Right lobe of liver (tissue), 6 donors: ENCODE measurements around the gene NOS3. TPM values are rescaled to one million over a fixed set of nuclear protein-coding genes. Genes with fewer than 3 reads are reported as not detected.

Experiments
- ATAC-seq, 4 donors: fragments of 200-7000 bp; cut with Tn5 transposase; one replicate each; pipeline ENCODE4 v1.9.1; 2020; ENCODE audit warnings: mild to moderate bottlenecking in 4 of 4, moderate library complexity in 4 of 4
- DNase-seq, 3 donors: peaks; one replicate each; pipeline ENCODE4 v3.0.0-alpha.2; 2020
- H3K27ac ChIP-seq, 3 donors: fragments of 200-600 bp; one replicate each; pipeline ENCODE4 v1.8.0; 2022
- H3K27me3 ChIP-seq, 2 donors: fragments of 200-600 bp; one replicate each; pipeline ENCODE4 v1.8.0; 2022
- H3K36me3 ChIP-seq, 4 donors: fragments of 200-600 bp; sonication (generic) in 1 of 4; one replicate each; pipeline versions ENCODE4 v1.5.1 to v1.8.0; 2017 to 2022; ENCODE audit warnings: control low read depth in 1 of 4
- H3K4me1 ChIP-seq, 4 donors: fragments of 200-600 bp; sonication (generic) in 1 of 4; one replicate each; pipeline versions ENCODE4 v1.5.1 to v1.8.0; 2017 to 2022; ENCODE audit warnings: control low read depth in 1 of 4
- H3K4me3 ChIP-seq, 3 donors: fragments of 200-600 bp; one replicate each; pipeline ENCODE4 v1.8.0; 2022
- H3K9me3 ChIP-seq, 4 donors: fragments of 200-600 bp; sonication (generic) in 1 of 4; one replicate each; pipeline versions ENCODE4 v1.5.1 to v1.8.0; 2017 to 2022; ENCODE audit warnings: control low read depth in 1 of 4
- CTCF ChIP-seq, 4 donors: fragments of 200-600 bp in 3 of 4; fragments of 450-650 bp in 1 of 4; IDR thresholded peaks; one replicate each; pipeline versions ENCODE4 v1.5.1 to v1.8.0; 2016 to 2022; ENCODE audit warnings: antibody characterized with exemption in 4 of 4, mild to moderate bottlenecking in 2 of 4
- POLR2A ChIP-seq: fragments of 450-650 bp; IDR thresholded peaks from one replicate; pipeline ENCODE4 v1.6.1; 2017; ENCODE audit warnings: antibody characterized with exemption, mild to moderate bottlenecking
- WGBS: methylation state at CpG from one replicate; pipeline ENCODE4 v1.1.6; 2018; ENCODE audit warnings: low coverage, low lambda C conversion rate; ENCODE audit not compliant: insufficient coverage; ENCODE audit errors: missing lambda C conversion rate; 5-methylcytosine and 5-hydroxymethylcytosine counted together
- intact Hi-C, 2 donors: fragments of 100-400 bp; cut with DNase I; formaldehyde crosslinking; loops; one replicate each; pipeline versions ENCODE4 v1.11.2 to v1.14.1; 2022
- total RNA-seq, 6 experiments: library from RNA; depleted of rRNA in 2 of 6; stranded (reverse); fragments of >200 nt in 2 of 6; fragmentation: NEBNext Ultra II Directional in 3 of 6; extraction: Animal tissue kit (Norgen Biotek cat#: 25700) in 3 of 6; gene quantifications; one replicate each; pipeline versions ENCODE4 v1.1.0 to v1.2.4, GENCODE V29; 2016 to 2023
- donor health status: DM: no; HTN: yes; CAD: no.
- donor health status: DM: no; HTN: no; CAD: no.
- donor health status: DM: no; HTN: no; CAD: no.
- donor health status: DM: no; HTN: yes; CAD: no.
- donor health status: DM: no; HTN: yes; CAD: no.

Gene NOS3
- total RNA-seq, 6 experiments from 2014 or later = 2.4 to 9.2 (median 5.0) TPM

- no peak for ATAC-seq
- peak in 1 of 3 donors; percentile 47 for DNase-seq
- Histone ChIP-seq H3K4me1 (no peaks in the 10 kb centered on the region), H3K27ac (no peak overlapping the region), H3K27me3 (no peaks in the 10 kb centered on the region), H3K36me3 (no peaks in the 10 kb centered on the region), H3K4me3 (no peak overlapping the region), H3K9me3 (no peaks in the 10 kb centered on the region)
- intact Hi-C loops = no loop called here
- no peak for TF ChIP-seq CTCF (IDR thresholded peaks at IDR 0.05)
- no peak for TF ChIP-seq POLR2A
- WGBS = no CpG with 5 or more reads among the region's 28 CpGs
Measured at GRCh38 chr7:150951521-150951920, 39.3 kb upstream of the NOS3 start.

- Histone ChIP-seq H3K27me3 (no peaks in the 10 kb centered on the region), H3K36me3 (no peaks in the 10 kb centered on the region), H3K4me1 (no peaks in the 10 kb centered on the region), H3K27ac (no peak overlapping the region), H3K4me3 (no peak overlapping the region), H3K9me3 (no peaks in the 10 kb centered on the region)
- intact Hi-C loops = no loop called here
- TF ChIP-seq CTCF (IDR thresholded peaks at IDR 0.05) = no peak
- TF ChIP-seq POLR2A = no peak
- DNase-seq = peak in 1 of 3 donors; percentile 48
- no peak for ATAC-seq
- WGBS = 87% methylated on average over 20 of the region's 33 CpGs
Measured at GRCh38 chr7:150952331-150953050, 38.3 kb upstream of the NOS3 start.

GRCh38 chr7:150953061-150953997 is 37.5 kb upstream of the NOS3 start:
- Histone ChIP-seq H3K4me1 (no peaks in the 10 kb centered on the region), H3K36me3 (no peaks in the 10 kb centered on the region), H3K27ac (no peak overlapping the region), H3K27me3 (no peaks in the 10 kb centered on the region), H3K9me3 (no peaks in the 10 kb centered on the region), H3K4me3 (no peak overlapping the region)
- DNase-seq (peak in 1 of 3 donors; percentile 35), ATAC-seq (no peak)
- intact Hi-C loops = no loop called here
- TF ChIP-seq CTCF (IDR thresholded peaks at IDR 0.05) = no peak
- TF ChIP-seq POLR2A = no peak
- 80% methylated on average over 1 of the region's 17 CpGs for WGBS

GRCh38 chr7:150954201-150954985 is 36.4 kb upstream of the NOS3 start:
- 83% methylated on average over 2 of the region's 9 CpGs for WGBS
- no peak overlapping the region for H3K27ac ChIP-seq
- H3K27me3 ChIP-seq = no peaks in the 10 kb centered on the region
- no peaks in the 10 kb centered on the region for H3K36me3 ChIP-seq
- H3K4me3 ChIP-seq = no peak overlapping the region
- intact Hi-C loops = no loop called here
- no peaks in the 10 kb centered on the region for H3K4me1 ChIP-seq
- no peaks in the 10 kb centered on the region for H3K9me3 ChIP-seq
- no peak for TF ChIP-seq CTCF (IDR thresholded peaks at IDR 0.05)
- TF ChIP-seq POLR2A = no peak
- ATAC-seq (no peak), DNase-seq (no peak)
